Fibroblast of lung (primary cell): ENCODE data around the gene APC2. TPM values are rescaled to one million over a fixed set of nuclear protein-coding genes. Genes with fewer than 3 reads are reported as not detected.

Source experiments
- DNase-seq, 2 donors: peaks; one replicate each; pipeline versions ENCODE4 v3.0.0 to v3.0.0-alpha.2; 2010; ENCODE audit warnings: low read depth in 2 of 2
- H2AFZ ChIP-seq: 2 replicates; pipeline ENCODE4 v1.5.1; 2012; ENCODE audit warnings: low read length, control low read depth, inconsistent platforms
- H3K27ac ChIP-seq: 2 replicates; pipeline ENCODE4 v1.5.1; 2011; ENCODE audit warnings: low read length, control low read depth; ENCODE audit not compliant: insufficient read depth
- H3K27me3 ChIP-seq: 2 replicates; pipeline ENCODE4 v1.5.1; 2011; ENCODE audit warnings: mild to moderate bottlenecking, low read length; ENCODE audit not compliant: control insufficient read depth, insufficient read depth
- H3K36me3 ChIP-seq: 2 replicates; pipeline ENCODE4 v1.5.1; 2011; ENCODE audit warnings: low read length; ENCODE audit not compliant: control insufficient read depth, insufficient read depth
- H3K4me1 ChIP-seq: 2 replicates; pipeline ENCODE4 v1.5.1; 2011; ENCODE audit warnings: low read length; ENCODE audit not compliant: control insufficient read depth, insufficient read depth; ENCODE audit errors: extremely low read depth
- H3K4me2 ChIP-seq: 2 replicates; pipeline ENCODE4 v1.5.1; 2011; ENCODE audit warnings: low read length, control low read depth; ENCODE audit not compliant: insufficient read depth; ENCODE audit errors: extremely low read depth
- H3K4me3 ChIP-seq, 4 experiments: fragments of 200-600 bp in 1 of 4; sonication (generic) in 1 of 4; replicated peaks in 1 of 4; 2 replicates each; pipeline ENCODE4 v1.5.1; 2011 to 2016; ENCODE audit warnings: low read length in 4 of 4, low read depth in 3 of 4, mild to moderate bottlenecking in 3 of 4, control low read depth in 2 of 4, inconsistent platforms in 1 of 4, mixed read lengths in 1 of 4; ENCODE audit not compliant: insufficient read depth in 1 of 4; ENCODE audit errors: control extremely low read depth in 1 of 4
- H3K79me2 ChIP-seq: 2 replicates; pipeline ENCODE4 v1.5.1; 2012; ENCODE audit warnings: mild to moderate bottlenecking, low read length, inconsistent platforms; ENCODE audit not compliant: control insufficient read depth, insufficient read depth
- H3K9ac ChIP-seq: 2 replicates; pipeline ENCODE4 v1.5.1; 2011; ENCODE audit warnings: mild to moderate bottlenecking, low read length, control low read depth; ENCODE audit not compliant: insufficient read depth
- H3K9me3 ChIP-seq: 2 replicates; pipeline ENCODE4 v1.5.1; 2012; ENCODE audit warnings: low read depth, low read length; ENCODE audit not compliant: control insufficient read depth, insufficient read depth
- H4K20me1 ChIP-seq: 2 replicates; pipeline ENCODE4 v1.5.1; 2011; ENCODE audit warnings: low read length; ENCODE audit not compliant: control insufficient read depth, insufficient read depth; ENCODE audit errors: extremely low read depth
- EZH2 ChIP-seq: IDR thresholded peaks from 2 replicates; pipeline ENCODE4 v1.5.1; 2012; ENCODE audit warnings: low read length, control low read depth, mild to moderate bottlenecking; ENCODE audit errors: missing control alignments
- polyA minus RNA-seq: library from RNA; depleted of rRNA, polyadenylated mRNA; stranded (reverse); fragments of >200 nt; gene quantifications from 2 replicates; pipeline ENCODE4 v1.2.3, GENCODE V29; 2011; ENCODE audit warnings: low replicate concordance
- polyA plus RNA-seq, 2 donors: library from polyadenylated mRNA; depleted of rRNA in 1 of 2; stranded (reverse) in 1 of 2; unstranded in 1 of 2; fragments of >200 nt; gene quantifications; 2 replicates each; pipeline ENCODE4 v1.2.1, GENCODE V29; 2011 to 2012; ENCODE audit warnings: missing spikeins in 1 of 2
- total RNA-seq: library from RNA; depleted of rRNA; stranded (reverse); fragments of >200 nt; gene quantifications from 2 replicates; pipeline ENCODE4 v1.2.1, GENCODE V29; 2014
- TF ChIP-seq, protein P1 (sequence below), 2 donors: IDR thresholded peaks in 1 of 2; conservative IDR thresholded peaks in 1 of 2; 1 replicate in 1 of 2; 2 replicates in 1 of 2; pipeline ENCODE4 v1.5.1; 2011 to 2012; ENCODE audit warnings: low read length in 2 of 2, control low read depth in 1 of 2, inconsistent platforms in 1 of 2, low read depth in 1 of 2, mild to moderate bottlenecking in 1 of 2

The APC2 gene, protein sequence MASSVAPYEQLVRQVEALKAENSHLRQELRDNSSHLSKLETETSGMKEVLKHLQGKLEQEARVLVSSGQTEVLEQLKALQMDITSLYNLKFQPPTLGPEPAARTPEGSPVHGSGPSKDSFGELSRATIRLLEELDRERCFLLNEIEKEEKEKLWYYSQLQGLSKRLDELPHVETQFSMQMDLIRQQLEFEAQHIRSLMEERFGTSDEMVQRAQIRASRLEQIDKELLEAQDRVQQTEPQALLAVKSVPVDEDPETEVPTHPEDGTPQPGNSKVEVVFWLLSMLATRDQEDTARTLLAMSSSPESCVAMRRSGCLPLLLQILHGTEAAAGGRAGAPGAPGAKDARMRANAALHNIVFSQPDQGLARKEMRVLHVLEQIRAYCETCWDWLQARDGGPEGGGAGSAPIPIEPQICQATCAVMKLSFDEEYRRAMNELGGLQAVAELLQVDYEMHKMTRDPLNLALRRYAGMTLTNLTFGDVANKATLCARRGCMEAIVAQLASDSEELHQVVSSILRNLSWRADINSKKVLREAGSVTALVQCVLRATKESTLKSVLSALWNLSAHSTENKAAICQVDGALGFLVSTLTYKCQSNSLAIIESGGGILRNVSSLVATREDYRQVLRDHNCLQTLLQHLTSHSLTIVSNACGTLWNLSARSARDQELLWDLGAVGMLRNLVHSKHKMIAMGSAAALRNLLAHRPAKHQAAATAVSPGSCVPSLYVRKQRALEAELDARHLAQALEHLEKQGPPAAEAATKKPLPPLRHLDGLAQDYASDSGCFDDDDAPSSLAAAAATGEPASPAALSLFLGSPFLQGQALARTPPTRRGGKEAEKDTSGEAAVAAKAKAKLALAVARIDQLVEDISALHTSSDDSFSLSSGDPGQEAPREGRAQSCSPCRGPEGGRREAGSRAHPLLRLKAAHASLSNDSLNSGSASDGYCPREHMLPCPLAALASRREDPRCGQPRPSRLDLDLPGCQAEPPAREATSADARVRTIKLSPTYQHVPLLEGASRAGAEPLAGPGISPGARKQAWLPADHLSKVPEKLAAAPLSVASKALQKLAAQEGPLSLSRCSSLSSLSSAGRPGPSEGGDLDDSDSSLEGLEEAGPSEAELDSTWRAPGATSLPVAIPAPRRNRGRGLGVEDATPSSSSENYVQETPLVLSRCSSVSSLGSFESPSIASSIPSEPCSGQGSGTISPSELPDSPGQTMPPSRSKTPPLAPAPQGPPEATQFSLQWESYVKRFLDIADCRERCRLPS (N-terminal part only)
- total RNA-seq (0.26 and 0.50 TPM in 2 replicates), polyA plus RNA-seq (0.01 and 0.02 TPM in 2 replicates), polyA minus RNA-seq (0.11 TPM in 1 of 2 replicates, not detected in the other)
- polyA plus RNA-seq (2012), result 0.25 and 0.30 TPM in 2 replicates

DNA sequence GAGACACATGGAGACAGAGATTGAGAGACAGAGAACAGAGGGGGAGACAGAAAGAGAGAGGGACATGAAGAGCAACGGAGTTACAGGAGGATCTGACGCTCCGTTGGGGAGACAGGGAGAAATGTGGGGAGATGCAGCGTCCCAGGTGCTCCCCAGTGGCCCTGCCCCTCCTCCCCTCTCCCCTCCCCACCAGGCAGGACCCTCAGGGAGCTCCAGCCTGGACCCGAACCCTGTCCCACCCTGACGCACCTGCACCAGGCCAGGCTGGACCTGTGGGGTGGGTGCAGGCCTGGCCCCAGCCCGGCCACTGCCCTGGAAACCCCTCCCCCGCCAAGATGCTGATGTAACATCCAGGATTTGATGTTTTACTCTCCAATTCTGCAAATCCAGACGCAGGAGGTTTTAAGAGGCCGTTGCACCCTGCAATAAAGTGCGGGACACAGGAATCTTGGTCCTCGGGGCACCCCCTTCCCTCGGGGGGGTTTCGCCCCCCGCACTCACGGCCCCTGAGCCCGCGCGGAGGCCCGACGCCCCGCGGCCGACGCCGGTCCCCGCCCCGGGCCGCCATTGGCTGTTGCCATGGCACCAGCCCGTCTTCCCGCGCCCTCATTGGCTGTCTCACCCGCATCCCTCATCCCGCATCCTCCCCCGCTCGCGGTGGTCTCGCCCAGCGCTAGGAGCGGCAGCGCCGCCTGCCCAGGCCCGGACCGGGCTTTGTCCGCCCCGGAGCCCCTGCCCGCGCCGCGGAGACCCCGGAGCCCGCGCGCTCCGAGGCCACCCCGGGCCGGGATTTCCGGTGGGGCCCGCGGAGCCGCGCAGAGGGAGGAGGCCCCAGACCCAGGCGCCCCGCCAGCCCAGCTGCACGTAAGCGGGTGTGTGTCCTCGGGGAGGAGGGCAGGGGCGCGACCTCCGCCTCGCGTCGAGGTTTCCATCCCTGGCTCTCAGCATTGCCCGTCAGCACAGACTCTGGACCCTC is at the start of gene APC2:
APC2 (plus strand) TSS at position 655 of the 976 bp plus-strand sequence. CDS start 2,881 bp downstream, outside the sequence.
- Histone ChIP-seq H3K9me3 (no peaks in the 10 kb centered on the region), H3K27me3 (peaks cover 67% of the 10 kb centered on the region), H3K9ac (no peak within 1 kb of the TSS), H2AFZ (no peak within 1 kb of the TSS), H3K79me2 (no peaks in the 10 kb centered on the region), H3K36me3 (no peaks in the 10 kb centered on the region), H3K4me3 (peak within 1 kb of the TSS in 2 of 4 experiments; percentile 11 to 25), H4K20me1 (no peaks in the 10 kb centered on the region), H3K4me1 (peaks cover 6% of the 10 kb centered on the region), H3K27ac (no peak within 1 kb of the TSS), H3K4me2 (peak within 1 kb of the TSS; percentile 13)
- peak; percentile 32 for TF ChIP-seq EZH2
- TF ChIP-seq, protein P1, sequence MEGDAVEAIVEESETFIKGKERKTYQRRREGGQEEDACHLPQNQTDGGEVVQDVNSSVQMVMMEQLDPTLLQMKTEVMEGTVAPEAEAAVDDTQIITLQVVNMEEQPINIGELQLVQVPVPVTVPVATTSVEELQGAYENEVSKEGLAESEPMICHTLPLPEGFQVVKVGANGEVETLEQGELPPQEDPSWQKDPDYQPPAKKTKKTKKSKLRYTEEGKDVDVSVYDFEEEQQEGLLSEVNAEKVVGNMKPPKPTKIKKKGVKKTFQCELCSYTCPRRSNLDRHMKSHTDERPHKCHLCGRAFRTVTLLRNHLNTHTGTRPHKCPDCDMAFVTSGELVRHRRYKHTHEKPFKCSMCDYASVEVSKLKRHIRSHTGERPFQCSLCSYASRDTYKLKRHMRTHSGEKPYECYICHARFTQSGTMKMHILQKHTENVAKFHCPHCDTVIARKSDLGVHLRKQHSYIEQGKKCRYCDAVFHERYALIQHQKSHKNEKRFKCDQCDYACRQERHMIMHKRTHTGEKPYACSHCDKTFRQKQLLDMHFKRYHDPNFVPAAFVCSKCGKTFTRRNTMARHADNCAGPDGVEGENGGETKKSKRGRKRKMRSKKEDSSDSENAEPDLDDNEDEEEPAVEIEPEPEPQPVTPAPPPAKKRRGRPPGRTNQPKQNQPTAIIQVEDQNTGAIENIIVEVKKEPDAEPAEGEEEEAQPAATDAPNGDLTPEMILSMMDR (conservative IDR thresholded peaks at IDR 0.05 in 1 of 2, IDR thresholded peaks at IDR 0.05 in 1 of 2; ENCODE audit: low read depth in 1 of 2, low read length in 2 of 2), result no peak
- peak in 1 of 2 donors; percentile 26 for DNase-seq

DNA sequence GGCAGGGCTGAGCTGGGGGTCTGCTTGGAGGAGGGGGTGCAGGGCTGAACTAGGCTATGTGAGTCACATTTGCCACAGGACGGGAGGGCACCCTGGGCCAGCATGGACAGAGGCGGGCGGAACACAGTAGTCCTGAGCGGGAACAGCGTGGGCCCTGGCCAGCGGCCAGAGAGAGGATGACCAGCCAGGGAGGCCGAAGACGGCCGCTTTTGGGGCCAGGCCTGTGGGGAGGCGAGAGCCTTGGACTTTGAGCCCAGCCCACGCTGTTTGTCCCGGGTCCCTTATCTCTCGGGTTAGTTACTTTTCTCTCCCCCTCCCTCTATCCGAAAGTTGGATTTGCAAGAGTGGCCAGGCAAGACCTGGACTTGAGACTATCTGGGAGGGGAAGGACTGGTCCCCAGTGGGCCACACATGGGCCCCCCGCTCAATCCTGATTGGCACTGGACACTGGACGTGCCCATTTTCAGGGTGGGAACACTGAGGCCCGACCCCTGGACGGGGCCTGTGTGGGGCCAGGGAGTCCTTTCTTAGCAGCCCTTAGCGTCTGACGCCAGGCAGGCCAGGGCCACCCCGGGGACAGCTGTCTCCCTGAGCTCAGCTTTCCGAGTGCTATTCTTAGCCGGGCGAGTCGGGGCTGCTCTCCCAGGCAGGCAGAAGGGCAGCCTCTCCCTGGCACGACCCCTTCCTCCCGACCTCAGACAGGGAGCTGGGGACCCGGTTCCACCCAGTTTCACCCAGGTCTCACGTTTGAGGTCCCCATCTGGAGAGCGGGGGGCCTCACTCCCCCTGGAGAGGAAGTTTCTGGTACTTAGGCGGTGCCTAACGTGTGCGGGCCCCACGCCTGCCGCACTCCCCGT is 49.4 kb upstream of the APC2 start:
- Histone ChIP-seq H3K4me1 (no peaks in the 10 kb centered on the region), H4K20me1 (no peaks in the 10 kb centered on the region), H3K4me2 (peak overlapping the region; percentile 83), H2AFZ (no peak overlapping the region), H3K9me3 (no peaks in the 10 kb centered on the region), H3K27me3 (no peaks in the 10 kb centered on the region), H3K36me3 (no peaks in the 10 kb centered on the region), H3K4me3 (peak overlapping the region; percentile 22 to 77 (median 53)), H3K79me2 (no peaks in the 10 kb centered on the region), H3K27ac (no peak overlapping the region), H3K9ac (peak overlapping the region; percentile 49)
- DNase-seq, result no peak
- TF ChIP-seq EZH2, result no peak
